Astrocyte of the cerebellum (primary cell): Measurements from ENCODE around the gene EIF4A3.

Experiments used
- DNase-seq: peaks from one replicate; pipeline ENCODE4 v3.0.0-alpha.2; 2011; ENCODE audit warnings: low read depth
- H3K4me3 ChIP-seq: 2 replicates; pipeline ENCODE4 v1.5.1; 2011; ENCODE audit warnings: mild to moderate bottlenecking, low read depth, low read length, moderate library complexity
- CTCF ChIP-seq: IDR thresholded peaks from 2 replicates; pipeline ENCODE4 v1.5.1; 2012; ENCODE audit warnings: low read length, low read depth, moderate library complexity, mild to moderate bottlenecking; ENCODE audit errors: missing control alignments
- in situ Hi-C: cut with HindIII; loops from 2 replicates; pipeline ENCODE4 v1.10.0; 2017; ENCODE audit warnings: low sequenced_read_pairs

EIF4A3 gene

GRCh38 chr17:80176757-80177156, 29.8 kb upstream of the EIF4A3 start:
- DNase-seq: no peak
- TF ChIP-seq CTCF: no peak
- in situ Hi-C loops: no loop called here
- no peak overlapping the region for H3K4me3 ChIP-seq

GRCh38 chr17:80173916-80174315, 27.0 kb upstream of the EIF4A3 start:
- DNase-seq: no peak
- in situ Hi-C loops: no loop called here
- H3K4me3 ChIP-seq: no peak overlapping the region
- no peak for TF ChIP-seq CTCF

- in situ Hi-C loops: no loop called here
- H3K4me3 ChIP-seq: no peak overlapping the region
- TF ChIP-seq CTCF: no peak
- no peak for DNase-seq
Measured at GRCh38 chr17:80173126-80173525, 26.2 kb upstream of the EIF4A3 start.

- TF ChIP-seq CTCF: no peak
- no peak overlapping the region for H3K4me3 ChIP-seq
- no peak for DNase-seq
- in situ Hi-C loops: no loop called here
Measured at GRCh38 chr17:80171681-80172080, 24.8 kb upstream of the EIF4A3 start.

GRCh38 chr17:80169784-80170500, 23.0 kb upstream of the EIF4A3 start, which contains the start of gene CARD14:
TSS of gene CARD14 (plus strand) at chr17:80170030. CDS start at chr17:80181439, 11,409 bp downstream.
- in situ Hi-C loops: loop anchor here (5.0 kb wide), 1 partner anchor 78 kb away; no protein-coding TSS in a partner anchor
- no peak for DNase-seq
- no peak within 1 kb of the TSS for H3K4me3 ChIP-seq
- no peak for TF ChIP-seq CTCF

- DNase-seq: no peak
- H3K4me3 ChIP-seq: no peak overlapping the region
- TF ChIP-seq CTCF: no peak
- in situ Hi-C loops: loop anchor here (5.0 kb wide), 1 partner anchor 77 kb away; no protein-coding TSS in a partner anchor
Measured at GRCh38 chr17:80169107-80169506, 22.2 kb upstream of the EIF4A3 start.
